A549 (cell line): ENCODE measurements around the gene ANKRD40. TPM values are rescaled to one million over a fixed set of nuclear protein-coding genes. Genes with fewer than 3 reads are reported as not detected.
"Not testable (repeated sequence)": the region's sequence is repeated elsewhere in the genome, so short reads cannot be mapped to it uniquely, and the experiment has no call there.

ENCODE experiments used
- ATAC-seq, 2 experiments: fragments of 200-7000 bp in 1 of 2; fragments of >200 bp in 1 of 2; cut with Nextera tagmentation in 1 of 2; cut with Tn5 transposase in 1 of 2; 3 replicates each; pipeline versions ENCODE4 v1.8.0 to v1.9.1; 2018 to 2020; ENCODE audit warnings: mild to moderate bottlenecking in 1 of 2, moderate library complexity in 1 of 2
- CTCF ChIA-PET: fragments of 300-600 bp; sonication (Branson Sonifier 250); formaldehyde crosslinking; extraction: SDS; loops from one replicate; lab custom pipeline; 2021; ENCODE audit warnings: antibody characterized with exemption, inconsistent platforms; lab: Yijun Ruan, JAX
- POLR2A ChIA-PET: fragments of 350-600 bp; formaldehyde crosslinking; extraction: SDS; loops from one replicate; lab custom pipeline; 2021; ENCODE audit warnings: antibody characterized with exemption, inconsistent platforms; lab: Yijun Ruan, JAX
- DNase-seq, 2 experiments: peaks; one replicate each; pipeline versions ENCODE4 v3.0.0 to v3.0.0-alpha.2; 2011 to 2016; ENCODE audit warnings: low read depth in 1 of 2, low spot score in 1 of 2
- FAIRE-seq: peaks from 2 replicates; lab custom pipeline; 2011; peaks lifted over from hg19 to GRCh38; lab: Jason Lieb, UNC
- H3K27ac ChIP-seq, 2 experiments: fragments of >200 bp; sonication (Bioruptor Twin); formaldehyde crosslinking; 3 replicates each; pipeline ENCODE4 v1.5.1; 2016 to 2017
- H3K4me1 ChIP-seq: fragments of >200 bp; sonication (Bioruptor Twin); formaldehyde crosslinking; 3 replicates; pipeline ENCODE4 v1.6.1; 2016
- H3K4me2 ChIP-seq: fragments of >200 bp; sonication (Bioruptor Twin); formaldehyde crosslinking; 3 replicates; pipeline ENCODE4 v1.6.1; 2016
- H3K4me3 ChIP-seq: fragments of >200 bp; sonication (Bioruptor Twin); formaldehyde crosslinking; 3 replicates; pipeline ENCODE4 v1.5.1; 2016
- H3K9me3 ChIP-seq: fragments of >200 bp; sonication (Bioruptor Twin); formaldehyde crosslinking; 3 replicates; pipeline ENCODE4 v1.6.1; 2016
- BHLHE40 ChIP-seq: IDR thresholded peaks from 2 replicates; pipeline ENCODE4 v1.6.1; 2012; ENCODE audit warnings: low read depth, low read length, inconsistent platforms
- CBX2 ChIP-seq: fragments of 200-600 bp; sonication (generic); IDR thresholded peaks from 2 replicates; pipeline ENCODE4 v1.6.1; 2016; ENCODE audit warnings: low read depth, mild to moderate bottlenecking, borderline replicate concordance
- CEBPB ChIP-seq, 2 experiments: fragments of >200 bp in 1 of 2; sonication (Bioruptor Twin) in 1 of 2; formaldehyde crosslinking in 1 of 2; IDR thresholded peaks; 2 replicates each; pipeline ENCODE4 v1.6.1; 2012 to 2016
- EHMT2 ChIP-seq: fragments of 200-600 bp; sonication (generic); IDR thresholded peaks from 2 replicates; pipeline ENCODE4 v1.6.1; 2016; ENCODE audit warnings: antibody characterized with exemption, low read depth, mild to moderate bottlenecking, moderate library complexity
- HDAC2 ChIP-seq: fragments of 200-600 bp; sonication (generic); IDR thresholded peaks from 2 replicates; pipeline ENCODE4 v1.6.1; 2016
- HOXA7 ChIP-seq: fragments of 250-450 bp; sonication (Bioruptor Pico); IDR thresholded peaks from 2 replicates; pipeline ENCODE4 v1.5.0; 2020; ENCODE audit warnings: mild to moderate bottlenecking, moderate library complexity
- HOXB13 ChIP-seq: fragments of 250-450 bp; sonication (Bioruptor Pico); IDR thresholded peaks from 2 replicates; pipeline ENCODE4 v1.5.0; 2020; ENCODE audit warnings: low read depth, mild to moderate bottlenecking, moderate library complexity
- JUN ChIP-seq, 2 experiments: fragments of >200 bp; sonication (Bioruptor Twin); formaldehyde crosslinking; IDR thresholded peaks; 2 replicates in 1 of 2; 3 replicates in 1 of 2; pipeline ENCODE4 v1.6.1; 2016 to 2017
- JUNB ChIP-seq: fragments of >200 bp; sonication (Bioruptor Twin); formaldehyde crosslinking; IDR thresholded peaks from 2 replicates; pipeline ENCODE4 v1.6.1; 2016
- KDM1A ChIP-seq: fragments of 200-600 bp; sonication (generic); IDR thresholded peaks from 2 replicates; pipeline ENCODE4 v1.6.1; 2016; ENCODE audit warnings: low read depth, mild to moderate bottlenecking
- MAZ ChIP-seq: fragments of 150-350 bp; IDR thresholded peaks from 2 replicates; pipeline ENCODE4 v1.6.1; 2014; ENCODE audit warnings: antibody characterized with exemption, low read depth, low read length, borderline replicate concordance
- MYC ChIP-seq: IDR thresholded peaks from 2 replicates; pipeline ENCODE4 v1.6.1; 2012; ENCODE audit warnings: mild to moderate bottlenecking, inconsistent platforms, low read length, improper control_type of control experiment, borderline replicate concordance
- NFE2L2 ChIP-seq: fragments of 150-350 bp; conservative IDR thresholded peaks from 2 replicates; pipeline ENCODE4 v1.6.1; 2014; ENCODE audit warnings: low read length
- NPAS2 ChIP-seq: fragments of 250-450 bp; sonication (Bioruptor Pico); IDR thresholded peaks from 2 replicates; pipeline ENCODE4 v1.8.0; 2022; ENCODE audit warnings: mild to moderate bottlenecking, moderate library complexity, borderline replicate concordance
- RAD21 ChIP-seq, 2 experiments: fragments of >200 bp in 1 of 2; sonication (Bioruptor Twin) in 1 of 2; formaldehyde crosslinking in 1 of 2; IDR thresholded peaks in 1 of 2; conservative IDR thresholded peaks in 1 of 2; 2 replicates in 1 of 2; 3 replicates in 1 of 2; pipeline ENCODE4 v1.6.1; 2012 to 2018; ENCODE audit warnings: inconsistent platforms in 1 of 2
- RARB ChIP-seq: fragments of 250-450 bp; sonication (Bioruptor Pico); IDR thresholded peaks from 2 replicates; pipeline ENCODE4 v1.8.0; 2021; ENCODE audit warnings: mild to moderate bottlenecking, moderate library complexity
- RFX5 ChIP-seq: fragments of 450-650 bp; IDR thresholded peaks from 2 replicates; pipeline ENCODE4 v1.7.1; 2014; ENCODE audit warnings: antibody characterized with exemption, mild to moderate bottlenecking, moderate library complexity
- RNF2 ChIP-seq: fragments of 200-600 bp; sonication (generic); IDR thresholded peaks from 2 replicates; pipeline ENCODE4 v1.6.1; 2016; ENCODE audit warnings: low read depth, mild to moderate bottlenecking, antibody characterized with exemption, moderate library complexity, borderline replicate concordance
- SMC3 ChIP-seq: fragments of >200 bp; sonication (Bioruptor Twin); formaldehyde crosslinking; IDR thresholded peaks from 3 replicates; pipeline ENCODE4 v1.6.1; 2018; ENCODE audit warnings: inconsistent platforms
- SREBF2 ChIP-seq: fragments of 450-650 bp; IDR thresholded peaks from 2 replicates; pipeline ENCODE4 v1.6.1; 2014; ENCODE audit warnings: mild to moderate bottlenecking, moderate library complexity
- TFCP2L1 ChIP-seq: fragments of 250-450 bp; sonication (Bioruptor Pico); IDR thresholded peaks from 2 replicates; pipeline ENCODE4 v1.5.0; 2021; ENCODE audit warnings: mild to moderate bottlenecking
- TP53 ChIP-seq: fragments of 250-450 bp; sonication (Bioruptor Pico); IDR thresholded peaks from 2 replicates; pipeline ENCODE4 v1.5.0; 2021; ENCODE audit warnings: mild to moderate bottlenecking, moderate library complexity
- WGBS: methylation state at CpG from one replicate; pipeline ENCODE4 v1.1.6; 2017; ENCODE audit errors: missing lambda C conversion rate; 5-methylcytosine and 5-hydroxymethylcytosine counted together
- polyA plus RNA-seq, 4 experiments: library from polyadenylated mRNA; depleted of rRNA in 3 of 4; stranded (reverse); fragments of >200 nt; fragmentation: RNase III in 1 of 4; extraction: RNeasy Plus Mini Kit Qiagen cat#74134 plus additional on column Dnase treatment in 1 of 4; gene quantifications; 2 replicates in 3 of 4; 3 replicates in 1 of 4; pipeline ENCODE4 v1.2.3, GENCODE V29; 2011 to 2017
- TF ChIP-seq, protein P1 (sequence below): fragments of 250-450 bp; sonication (Bioruptor Pico); IDR thresholded peaks from 2 replicates; pipeline ENCODE4 v1.5.0; 2021; ENCODE audit warnings: mild to moderate bottlenecking, moderate library complexity, borderline replicate concordance
- TF ChIP-seq, protein P2 (sequence below): fragments of >200 bp; sonication (Bioruptor Twin); formaldehyde crosslinking; IDR thresholded peaks from 3 replicates; pipeline ENCODE4 v1.6.1; 2016
- TF ChIP-seq, protein P3 (sequence below): fragments of 150-350 bp; IDR thresholded peaks from 2 replicates; pipeline ENCODE4 v1.6.1; 2014; ENCODE audit warnings: low read depth, mild to moderate bottlenecking, low read length

Gene ANKRD40
- polyA plus RNA-seq, 2 of the 4 experiments (the other 2 are of a cell fraction): 50.1 to 84.3 TPM

DNA sequence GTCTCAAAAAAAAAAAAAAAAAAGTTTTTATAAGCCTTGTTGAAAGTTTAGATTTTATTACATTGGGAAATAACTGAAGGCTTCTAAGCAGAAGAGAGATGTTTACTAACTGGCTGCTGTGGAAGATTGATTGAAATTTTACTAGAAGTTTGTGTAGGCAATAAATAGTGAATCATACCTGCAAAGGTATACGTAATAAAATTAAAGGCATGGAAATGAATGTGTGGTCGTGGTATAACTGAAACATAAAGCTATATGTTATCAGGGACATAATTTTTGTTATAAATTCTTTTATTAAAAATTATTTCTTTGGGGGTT is 20.4 kb upstream of the ANKRD40 start:
- no peak for FAIRE-seq
- Histone ChIP-seq H3K9me3 (no peaks in the 10 kb centered on the region), H3K4me3 (no peak overlapping the region), H3K4me2 (no peak overlapping the region; the same call in 2 of the 3 replicates), H3K4me1 (peaks cover 76% of the 10 kb centered on the region), H3K27ac (no peak overlapping the region)
- TF ChIP-seq RARB (CRISPR knock-in tag) (no peak), RNF2 (no peak)
- ChIA-PET POLR2A (interaction anchor here (2.0 kb wide), 1 partner anchor 9 kb away, joined by 6 read pairs; the partner anchor contains the start of gene LUC7L3), CTCF (interaction anchor here (0.5 to 2.4 kb wide), 8 partner anchors 10 to 222 kb away, joined by 3 to 7 read pairs (median 3); no protein-coding TSS in a partner anchor)
- DNase-seq: no peak
- ATAC-seq: no peak
- WGBS: 68% methylated on average over 2 of the region's 2 CpGs

DNA sequence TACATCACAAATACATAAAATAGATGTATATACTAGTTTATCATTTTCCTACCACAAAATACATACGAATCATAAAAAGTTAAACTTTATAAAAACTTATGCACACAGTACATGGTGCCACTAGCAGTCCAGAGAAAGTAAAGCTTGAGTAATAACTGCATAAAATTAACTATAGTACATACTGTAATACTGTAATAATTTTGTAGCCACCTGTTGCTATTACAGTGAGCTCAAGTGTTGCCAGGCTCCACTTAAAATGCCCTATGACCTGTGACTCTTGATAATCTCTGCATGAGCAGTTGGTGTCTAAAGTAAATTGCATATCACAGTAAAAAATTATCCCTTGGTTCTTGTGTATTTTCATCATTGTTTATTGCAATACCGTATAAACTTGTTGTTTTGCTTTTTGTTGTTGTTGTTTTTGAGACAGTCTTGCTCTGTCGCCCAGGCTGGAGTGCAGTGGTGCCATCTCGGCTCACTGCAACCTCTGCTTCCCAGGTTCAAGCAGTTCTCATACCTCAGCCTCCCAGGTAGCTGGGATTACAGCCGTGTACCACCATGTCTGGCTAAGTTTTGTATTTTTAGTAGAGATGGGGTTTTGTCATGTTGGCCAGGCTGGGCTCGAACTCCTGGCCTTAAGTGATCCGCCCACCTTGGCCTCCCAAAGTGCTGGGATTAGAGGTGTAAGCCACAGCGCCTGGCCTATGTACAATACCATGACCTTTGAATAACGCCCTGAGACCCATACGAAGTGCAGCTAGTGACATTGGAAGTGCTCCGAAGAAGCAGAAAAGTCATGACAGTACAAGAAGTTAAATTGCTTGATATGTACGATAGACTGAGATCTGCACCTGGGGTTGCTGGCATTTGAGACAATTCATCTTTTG is 18.3 kb upstream of the ANKRD40 start:
- no peak for TF ChIP-seq NFE2L2
- TF ChIP-seq HOXA7 (CRISPR knock-in tag): no peak
- TF ChIP-seq, protein P1, sequence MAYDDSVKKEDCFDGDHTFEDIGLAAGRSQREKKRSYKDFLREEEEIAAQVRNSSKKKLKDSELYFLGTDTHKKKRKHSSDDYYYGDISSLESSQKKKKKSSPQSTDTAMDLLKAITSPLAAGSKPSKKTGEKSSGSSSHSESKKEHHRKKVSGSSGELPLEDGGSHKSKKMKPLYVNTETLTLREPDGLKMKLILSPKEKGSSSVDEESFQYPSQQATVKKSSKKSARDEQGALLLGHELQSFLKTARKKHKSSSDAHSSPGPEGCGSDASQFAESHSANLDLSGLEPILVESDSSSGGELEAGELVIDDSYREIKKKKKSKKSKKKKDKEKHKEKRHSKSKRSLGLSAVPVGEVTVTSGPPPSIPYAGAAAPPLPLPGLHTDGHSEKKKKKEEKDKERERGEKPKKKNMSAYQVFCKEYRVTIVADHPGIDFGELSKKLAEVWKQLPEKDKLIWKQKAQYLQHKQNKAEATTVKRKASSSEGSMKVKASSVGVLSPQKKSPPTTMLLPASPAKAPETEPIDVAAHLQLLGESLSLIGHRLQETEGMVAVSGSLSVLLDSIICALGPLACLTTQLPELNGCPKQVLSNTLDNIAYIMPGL: no peak
- TF ChIP-seq SREBF2: no peak
- no peak for TF ChIP-seq RFX5
- TF ChIP-seq, protein P2, sequence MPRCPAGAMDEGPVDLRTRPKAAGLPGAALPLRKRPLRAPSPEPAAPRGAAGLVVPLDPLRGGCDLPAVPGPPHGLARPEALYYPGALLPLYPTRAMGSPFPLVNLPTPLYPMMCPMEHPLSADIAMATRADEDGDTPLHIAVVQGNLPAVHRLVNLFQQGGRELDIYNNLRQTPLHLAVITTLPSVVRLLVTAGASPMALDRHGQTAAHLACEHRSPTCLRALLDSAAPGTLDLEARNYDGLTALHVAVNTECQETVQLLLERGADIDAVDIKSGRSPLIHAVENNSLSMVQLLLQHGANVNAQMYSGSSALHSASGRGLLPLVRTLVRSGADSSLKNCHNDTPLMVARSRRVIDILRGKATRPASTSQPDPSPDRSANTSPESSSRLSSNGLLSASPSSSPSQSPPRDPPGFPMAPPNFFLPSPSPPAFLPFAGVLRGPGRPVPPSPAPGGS: no peak

DNA sequence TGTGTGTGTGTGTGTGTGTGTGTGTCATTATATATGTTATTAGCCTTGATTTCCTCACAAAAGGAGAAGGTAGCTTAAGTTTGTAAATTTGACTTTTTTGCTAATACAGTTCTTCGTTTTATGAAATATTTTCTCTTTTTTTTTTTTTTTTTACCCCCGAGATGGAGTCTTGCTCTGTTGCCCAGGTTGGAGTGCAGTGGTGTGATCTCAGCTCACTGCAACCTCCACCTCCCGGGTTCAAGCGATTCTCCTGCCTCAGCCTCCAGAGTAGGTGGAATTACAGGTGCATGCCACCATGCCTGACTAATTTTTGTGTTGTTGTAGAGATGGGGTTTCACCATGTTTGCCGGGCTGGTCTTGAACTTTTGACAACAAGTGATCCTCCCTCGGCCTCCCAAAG is 16.9 kb upstream of the ANKRD40 start:
- POLR2A ChIA-PET, FAIRE-seq, H3K4me3 ChIP-seq, DNase-seq, ATAC-seq, H3K9me3 ChIP-seq, H3K4me2 ChIP-seq, H3K27ac ChIP-seq: not testable (repeated sequence)
- 91% methylated on average over 6 of the region's 6 CpGs for WGBS
- CTCF ChIA-PET: interaction anchor here (0.6 to 0.9 kb wide), 4 partner anchors 20 to 248 kb away, joined by 3 to 6 read pairs (median 4); no protein-coding TSS in a partner anchor
- peaks cover 70% of the 10 kb centered on the region for H3K4me1 ChIP-seq

More for the DNA sequence above, 18.3 kb upstream of the ANKRD40 start:
- ATAC-seq (no peak), DNase-seq (no peak), FAIRE-seq (no peak)
- no peak overlapping the region for H3K27ac ChIP-seq
- ChIA-PET POLR2A (no interaction called here), CTCF (interaction anchor here (0.6 to 1.6 kb wide), 7 partner anchors 8 to 176 kb away, joined by 3 to 6 read pairs (median 3); no protein-coding TSS in a partner anchor)
- no peak overlapping the region for H3K4me3 ChIP-seq
- H3K9me3 ChIP-seq: no peaks in the 10 kb centered on the region
- peaks cover 82% of the 10 kb centered on the region for H3K4me1 ChIP-seq
- peak overlapping the region; percentile 4; the same call in 2 of the 3 replicates for H3K4me2 ChIP-seq
- WGBS: 86% methylated on average over 12 of the region's 12 CpGs

DNA sequence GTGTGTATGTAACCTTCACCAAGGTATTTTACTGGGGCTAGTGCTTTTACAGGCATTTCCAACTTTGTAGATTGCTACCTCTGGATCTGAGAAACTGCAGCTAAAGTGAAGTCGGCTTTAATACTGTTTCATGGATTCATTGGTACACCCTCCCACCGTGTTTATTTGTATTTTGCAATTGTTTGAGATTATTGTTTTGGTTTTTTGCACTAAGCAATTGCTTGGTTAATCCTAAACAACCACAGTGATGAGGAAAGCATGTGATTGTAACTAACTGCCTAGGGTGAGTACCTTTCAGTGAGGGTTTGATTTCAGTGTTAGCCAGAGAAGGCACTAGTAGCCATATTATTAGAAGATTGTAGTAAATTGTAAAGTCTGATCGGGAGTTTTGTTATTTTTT is 15.0 kb upstream of the ANKRD40 start:
- FAIRE-seq (no peak), DNase-seq (no peak), ATAC-seq (no peak)
- peaks cover 58% of the 10 kb centered on the region for H3K4me1 ChIP-seq
- H3K4me2 ChIP-seq: peak overlapping the region; percentile 95
- H3K9me3 ChIP-seq: no peaks in the 10 kb centered on the region
- H3K4me3 ChIP-seq: peak overlapping the region; percentile 66; the same call in 2 of the 3 replicates
- CTCF ChIA-PET: interaction anchor here (1.5 to 1.7 kb wide), 2 partner anchors 27 to 97 kb away, joined by 4 to 5 read pairs; no protein-coding TSS in a partner anchor
- 5% methylated on average over 3 of the region's 3 CpGs for WGBS
- no peak for TF ChIP-seq HDAC2
- TF ChIP-seq EHMT2: no peak
- no peak for TF ChIP-seq SMC3
- TF ChIP-seq HOXB13: no peak
- no peak for TF ChIP-seq MAZ
- TF ChIP-seq KDM1A: no peak
- TF ChIP-seq JUNB: no peak
- no peak for TF ChIP-seq CBX2
- no peak for TF ChIP-seq HOXA7 (CRISPR knock-in tag)
- no peak for TF ChIP-seq NPAS2 (CRISPR knock-in tag)
- no peak for TF ChIP-seq RAD21 (conservative IDR thresholded peaks at IDR 0.05 in 1 of 2, IDR thresholded peaks at IDR 0.05 in 1 of 2)
- TF ChIP-seq, protein P3, sequence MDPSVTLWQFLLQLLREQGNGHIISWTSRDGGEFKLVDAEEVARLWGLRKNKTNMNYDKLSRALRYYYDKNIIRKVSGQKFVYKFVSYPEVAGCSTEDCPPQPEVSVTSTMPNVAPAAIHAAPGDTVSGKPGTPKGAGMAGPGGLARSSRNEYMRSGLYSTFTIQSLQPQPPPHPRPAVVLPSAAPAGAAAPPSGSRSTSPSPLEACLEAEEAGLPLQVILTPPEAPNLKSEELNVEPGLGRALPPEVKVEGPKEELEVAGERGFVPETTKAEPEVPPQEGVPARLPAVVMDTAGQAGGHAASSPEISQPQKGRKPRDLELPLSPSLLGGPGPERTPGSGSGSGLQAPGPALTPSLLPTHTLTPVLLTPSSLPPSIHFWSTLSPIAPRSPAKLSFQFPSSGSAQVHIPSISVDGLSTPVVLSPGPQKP: no peak
- no peak for TF ChIP-seq CEBPB (IDR thresholded peaks at IDR 0.05)
- no peak for TF ChIP-seq BHLHE40
- no peak for TF ChIP-seq MYC
- no peak for TF ChIP-seq TFCP2L1 (CRISPR knock-in tag)
- TF ChIP-seq JUN (IDR thresholded peaks at IDR 0.05): no peak
- no peak for TF ChIP-seq TP53 (CRISPR knock-in tag)
- no peak for TF ChIP-seq NFE2L2
- POLR2A ChIA-PET: interaction anchor here (0.6 kb wide), 1 partner anchor 9 kb away, joined by 4 read pairs; no protein-coding TSS in a partner anchor
- H3K27ac ChIP-seq: 0 out of 6 replicates have a peak overlapping the region, but pooled peaks of 1 of the 2 experiments have one; percentile 3
